Naive thymus-derived CD4-positive, alpha-beta T cell (primary cell): Measurements from ENCODE around the gene DLD. TPM values are rescaled to one million over a fixed set of nuclear protein-coding genes. Genes with fewer than 3 reads are reported as not detected.
"Not testable (repeated sequence)": the region's sequence is repeated elsewhere in the genome, so short reads cannot be mapped to it uniquely, and the experiment has no call there.

ENCODE experiments used
- ATAC-seq: fragments of 150-1000 bp; cut with Tn5 transposase; 2 replicates; pipeline ENCODE4 v1.10.0; 2021; ENCODE audit warnings: mild to moderate bottlenecking, moderate library complexity
- CTCF ChIA-PET: fragments of 350-600 bp; sonication (Branson Sonifier 250); formaldehyde crosslinking; loops from one replicate; lab custom pipeline; 2021; ENCODE audit warnings: antibody characterized with exemption; lab: Charles Lee
- POLR2A ChIA-PET: fragments of 350-600 bp; sonication (Branson Sonifier 250); formaldehyde crosslinking; loops from one replicate; lab custom pipeline; 2021; ENCODE audit warnings: antibody characterized with exemption, inconsistent platforms; lab: Charles Lee
- DNase-seq, 9 donors: peaks; one replicate each; pipeline versions ENCODE4 v3.0.0 to v3.0.0-alpha.2; 2020 to 2022; ENCODE audit warnings: mixed read lengths in 1 of 9
- H3K27ac ChIP-seq: one replicate; pipeline ENCODE4 v1.7.0; 2013; ENCODE audit warnings: mild to moderate bottlenecking, low read depth, low read length, moderate library complexity
- H3K27me3 ChIP-seq, 2 donors: one replicate each; pipeline ENCODE4 v1.7.0; 2013; ENCODE audit warnings: low read length in 2 of 2, mild to moderate bottlenecking in 2 of 2, moderate library complexity in 2 of 2; ENCODE audit not compliant: control insufficient read depth in 2 of 2, insufficient read depth in 2 of 2
- H3K36me3 ChIP-seq, 3 experiments: 1 replicate in 2 of 3; 2 replicates in 1 of 3; pipeline ENCODE4 v1.7.0; 2013; ENCODE audit warnings: low read length in 3 of 3, mild to moderate bottlenecking in 3 of 3, moderate library complexity in 1 of 3; ENCODE audit not compliant: insufficient read depth in 3 of 3, control insufficient read depth in 2 of 3
- H3K4me1 ChIP-seq, 2 donors: one replicate each; pipeline ENCODE4 v1.7.0; 2013; ENCODE audit warnings: low read length in 2 of 2, mild to moderate bottlenecking in 2 of 2, moderate library complexity in 1 of 2; ENCODE audit not compliant: control insufficient read depth in 2 of 2, insufficient read depth in 2 of 2
- H3K4me3 ChIP-seq: 2 replicates; pipeline ENCODE4 v1.7.0; 2013; ENCODE audit warnings: mild to moderate bottlenecking, low read length
- H3K9me3 ChIP-seq, 3 experiments: 1 replicate in 2 of 3; 2 replicates in 1 of 3; pipeline ENCODE4 v1.7.0; 2013; ENCODE audit warnings: low read length in 3 of 3; ENCODE audit not compliant: control insufficient read depth in 2 of 3
- H3K27ac Mint-ChIP-seq, 9 donors: one replicate each; pipeline ENCODE4 v1.8.0; 2020 to 2022; ENCODE audit warnings: mixed read lengths in 9 of 9, mild to moderate bottlenecking in 8 of 9, moderate library complexity in 5 of 9, inconsistent platforms in 2 of 9
- H3K27me3 Mint-ChIP-seq, 5 donors: one replicate each; pipeline ENCODE4 v1.8.0; 2021 to 2022; ENCODE audit warnings: mixed read lengths in 5 of 5, mild to moderate bottlenecking in 1 of 5
- H3K36me3 Mint-ChIP-seq, 5 donors: one replicate each; pipeline ENCODE4 v1.8.0; 2020 to 2022; ENCODE audit warnings: mixed read lengths in 5 of 5, mild to moderate bottlenecking in 3 of 5, inconsistent platforms in 1 of 5
- H3K4me1 Mint-ChIP-seq, 7 donors: one replicate each; pipeline ENCODE4 v1.8.0; 2020 to 2022; ENCODE audit warnings: mixed read lengths in 7 of 7, mild to moderate bottlenecking in 3 of 7, inconsistent platforms in 1 of 7
- H3K4me3 Mint-ChIP-seq, 10 donors: one replicate each; pipeline ENCODE4 v1.8.0; 2020 to 2022; ENCODE audit warnings: mild to moderate bottlenecking in 10 of 10, mixed read lengths in 10 of 10, moderate library complexity in 6 of 10, inconsistent platforms in 2 of 10
- H3K9me3 Mint-ChIP-seq, 11 donors: one replicate each; pipeline ENCODE4 v1.8.0; 2020 to 2022; ENCODE audit warnings: mixed read lengths in 11 of 11, mild to moderate bottlenecking in 4 of 11, inconsistent platforms in 1 of 11, moderate library complexity in 1 of 11
- intact Hi-C, 2 donors: fragments of 100-400 bp; cut with micrococcal nuclease; formaldehyde crosslinking; loops; one replicate each; pipeline ENCODE4 v1.15.1; 2023
- polyA plus RNA-seq, 2 donors: library from polyadenylated mRNA; unstranded; fragments of 300-500 nt; fragmentation: Illumina TruSeq; gene quantifications; one replicate each; pipeline ENCODE4 v1.2.3, GENCODE V29; 2021
- total RNA-seq, 6 experiments: library from RNA in 5 of 6; stranded (reverse) in 5 of 6; gene quantifications; 1 replicate in 5 of 6; 2 replicates in 1 of 6; pipeline ENCODE4 v1.2.3 and lab custom pipeline; 2021 to 2026

Gene DLD
- total and polyA plus RNA-seq, 7 experiments from 2014 or later, result 44.5 to 72.4 (median 53.7) TPM

- H3K36me3 Mint-ChIP-seq, result no peaks in the 10 kb centered on the region
- no peaks in the 10 kb centered on the region for H3K9me3 Mint-ChIP-seq
- no peak overlapping the region for H3K27ac Mint-ChIP-seq
- Histone ChIP-seq H3K4me1 (no peaks in the 10 kb centered on the region), H3K27me3 (no peaks in the 10 kb centered on the region), H3K36me3 (no peaks in the 10 kb centered on the region), H3K27ac (no peak overlapping the region), H3K4me3 (no peak overlapping the region), H3K9me3 (no peaks in the 10 kb centered on the region)
- ATAC-seq (no peak), DNase-seq (no peak)
- no peaks in the 10 kb centered on the region for H3K4me1 Mint-ChIP-seq
- H3K4me3 Mint-ChIP-seq, result no peak overlapping the region
- peaks cover 9 to 21% (median 12%) of the 10 kb centered on the region in 5 donors for H3K27me3 Mint-ChIP-seq
- intact Hi-C loops, result no loop called here
- POLR2A ChIA-PET, result no interaction called here
- CTCF ChIA-PET, result no interaction called here
Measured at GRCh38 chr7:107953924-107954303, 62.9 kb downstream of the DLD start.

GRCh38 chr7:107955394-107955793 is 64.4 kb downstream of the DLD start:
- H3K9me3 Mint-ChIP-seq, result no peaks in the 10 kb centered on the region
- H3K4me3 Mint-ChIP-seq, result no peak overlapping the region
- H3K27ac Mint-ChIP-seq, result no peak overlapping the region
- no peak overlapping the region for H3K4me3 ChIP-seq
- DNase-seq (no peak), ATAC-seq (no peak)
- H3K4me1 Mint-ChIP-seq, result no peaks in the 10 kb centered on the region
- no peaks in the 10 kb centered on the region for H3K36me3 Mint-ChIP-seq
- no peaks in the 10 kb centered on the region for H3K27me3 ChIP-seq
- no peaks in the 10 kb centered on the region for H3K4me1 ChIP-seq
- H3K27ac ChIP-seq, result no peak overlapping the region
- H3K27me3 Mint-ChIP-seq, result peaks cover 11 to 24% (median 19%) of the 10 kb centered on the region in 5 donors
- no peaks in the 10 kb centered on the region for H3K9me3 ChIP-seq
- POLR2A ChIA-PET, result no interaction called here
- no peaks in the 10 kb centered on the region for H3K36me3 ChIP-seq
- intact Hi-C loops, result no loop called here
- CTCF ChIA-PET, result no interaction called here

- H3K4me3 Mint-ChIP-seq, H3K27ac Mint-ChIP-seq: not testable (repeated sequence)
Measured at GRCh38 chr7:107956950-107957349, 66.0 kb downstream of the DLD start.

GRCh38 chr7:107957436-107957835 is 66.5 kb downstream of the DLD start:
- Mint-ChIP-seq H3K4me3 (no peak overlapping the region), H3K9me3 (no peaks in the 10 kb centered on the region), H3K4me1 (no peaks in the 10 kb centered on the region), H3K36me3 (no peaks in the 10 kb centered on the region), H3K27ac (no peak overlapping the region), H3K27me3 (peaks cover 11 to 24% (median 17%) of the 10 kb centered on the region in 5 donors)
- Histone ChIP-seq H3K27ac (no peak overlapping the region), H3K9me3 (no peaks in the 10 kb centered on the region), H3K4me1 (no peaks in the 10 kb centered on the region), H3K27me3 (no peaks in the 10 kb centered on the region), H3K36me3 (no peaks in the 10 kb centered on the region), H3K4me3 (no peak overlapping the region)
- POLR2A ChIA-PET, result no interaction called here
- CTCF ChIA-PET, result no interaction called here
- no peak for DNase-seq
- ATAC-seq, result no peak
- intact Hi-C loops, result no loop called here

More at GRCh38 chr7:107956950-107957349, 66.0 kb downstream of the DLD start:
- H3K27ac ChIP-seq, H3K9me3 ChIP-seq, intact Hi-C loops, H3K27me3 ChIP-seq, H3K36me3 ChIP-seq, POLR2A ChIA-PET, H3K4me1 Mint-ChIP-seq, H3K4me1 ChIP-seq, H3K4me3 ChIP-seq, H3K36me3 Mint-ChIP-seq, H3K9me3 Mint-ChIP-seq, DNase-seq, ATAC-seq, CTCF ChIA-PET: not testable (repeated sequence)
- peaks cover 11 to 24% (median 17%) of the 10 kb centered on the region in 5 donors for H3K27me3 Mint-ChIP-seq

- no peak overlapping the region for H3K4me3 Mint-ChIP-seq
- H3K27ac ChIP-seq, result no peak overlapping the region
- H3K9me3 Mint-ChIP-seq, result no peaks in the 10 kb centered on the region
- peaks cover 11 to 24% (median 15%) of the 10 kb centered on the region in 5 donors for H3K27me3 Mint-ChIP-seq
- POLR2A ChIA-PET, result no interaction called here
- ATAC-seq (no peak), DNase-seq (no peak)
- no peak overlapping the region for H3K27ac Mint-ChIP-seq
- no peaks in the 10 kb centered on the region for H3K36me3 Mint-ChIP-seq
- H3K27me3 ChIP-seq, result no peaks in the 10 kb centered on the region
- H3K4me1 ChIP-seq, result no peaks in the 10 kb centered on the region
- H3K4me3 ChIP-seq, result no peak overlapping the region
- intact Hi-C loops, result no loop called here
- no peaks in the 10 kb centered on the region for H3K4me1 Mint-ChIP-seq
- no peaks in the 10 kb centered on the region for H3K36me3 ChIP-seq
- CTCF ChIA-PET, result no interaction called here
- H3K9me3 ChIP-seq, result no peaks in the 10 kb centered on the region
Measured at GRCh38 chr7:107958764-107959526, 68.0 kb downstream of the DLD start.

GRCh38 chr7:107959527-107959898 is 68.5 kb downstream of the DLD start:
- Mint-ChIP-seq H3K4me1 (no peaks in the 10 kb centered on the region), H3K27ac (no peak overlapping the region), H3K4me3 (no peak overlapping the region), H3K9me3 (no peaks in the 10 kb centered on the region), H3K36me3 (no peaks in the 10 kb centered on the region), H3K27me3 (peaks cover 11 to 24% (median 15%) of the 10 kb centered on the region in 5 donors)
- ChIA-PET CTCF (no interaction called here), POLR2A (no interaction called here)
- H3K27me3 ChIP-seq, result no peaks in the 10 kb centered on the region
- no peaks in the 10 kb centered on the region for H3K36me3 ChIP-seq
- no peak overlapping the region for H3K27ac ChIP-seq
- H3K4me1 ChIP-seq, result no peaks in the 10 kb centered on the region
- no peak overlapping the region for H3K4me3 ChIP-seq
- no peaks in the 10 kb centered on the region for H3K9me3 ChIP-seq
- no peak for DNase-seq
- ATAC-seq, result no peak
- intact Hi-C loops, result no loop called here

GRCh38 chr7:107960272-107960671 is 69.3 kb downstream of the DLD start:
- Histone ChIP-seq H3K27ac (no peak overlapping the region), H3K4me3 (no peak overlapping the region), H3K9me3 (no peaks in the 10 kb centered on the region), H3K36me3 (no peaks in the 10 kb centered on the region), H3K4me1 (no peaks in the 10 kb centered on the region), H3K27me3 (no peaks in the 10 kb centered on the region)
- ChIA-PET POLR2A (no interaction called here), CTCF (no interaction called here)
- ATAC-seq (no peak), DNase-seq (no peak)
- no peaks in the 10 kb centered on the region for H3K4me1 Mint-ChIP-seq
- no peak overlapping the region for H3K4me3 Mint-ChIP-seq
- H3K36me3 Mint-ChIP-seq, result no peaks in the 10 kb centered on the region
- no peaks in the 10 kb centered on the region for H3K9me3 Mint-ChIP-seq
- H3K27ac Mint-ChIP-seq, result no peak overlapping the region
- peaks cover 11 to 24% (median 17%) of the 10 kb centered on the region in 5 donors for H3K27me3 Mint-ChIP-seq
- intact Hi-C loops, result no loop called here
